HEK293 (cell line): Measurements from ENCODE around the gene SYPL2.

Experiments used
- SCRT2 ChIP-seq: fragments of 450-650 bp; formaldehyde crosslinking; IDR thresholded peaks from 2 replicates; pipeline ENCODE4 v1.5.1; 2016; ENCODE audit warnings: missing biosample characterization, missing genetic modification characterization
- TRIM28 ChIP-seq: IDR thresholded peaks from 2 replicates; pipeline ENCODE4 v1.6.1; 2011; ENCODE audit warnings: low read length, control low read depth, borderline replicate concordance
- ZFHX2 ChIP-seq: fragments of 450-650 bp; formaldehyde crosslinking; conservative IDR thresholded peaks from 2 replicates; pipeline ENCODE4 v1.5.1; 2016; ENCODE audit warnings: missing biosample characterization, missing genetic modification characterization
- ZNF274 ChIP-seq, 2 experiments: fragments of 200-500 bp in 1 of 2; fragments of 450-650 bp in 1 of 2; sonication (Bioruptor generic) in 1 of 2; formaldehyde crosslinking in 1 of 2; IDR thresholded peaks; 2 replicates each; pipeline versions ENCODE4 v1.5.1 to v1.6.1; 2014 to 2016; ENCODE audit warnings: borderline replicate concordance in 1 of 2, inconsistent platforms in 1 of 2, low read length in 1 of 2, missing biosample characterization in 1 of 2, missing genetic modification characterization in 1 of 2

DNA sequence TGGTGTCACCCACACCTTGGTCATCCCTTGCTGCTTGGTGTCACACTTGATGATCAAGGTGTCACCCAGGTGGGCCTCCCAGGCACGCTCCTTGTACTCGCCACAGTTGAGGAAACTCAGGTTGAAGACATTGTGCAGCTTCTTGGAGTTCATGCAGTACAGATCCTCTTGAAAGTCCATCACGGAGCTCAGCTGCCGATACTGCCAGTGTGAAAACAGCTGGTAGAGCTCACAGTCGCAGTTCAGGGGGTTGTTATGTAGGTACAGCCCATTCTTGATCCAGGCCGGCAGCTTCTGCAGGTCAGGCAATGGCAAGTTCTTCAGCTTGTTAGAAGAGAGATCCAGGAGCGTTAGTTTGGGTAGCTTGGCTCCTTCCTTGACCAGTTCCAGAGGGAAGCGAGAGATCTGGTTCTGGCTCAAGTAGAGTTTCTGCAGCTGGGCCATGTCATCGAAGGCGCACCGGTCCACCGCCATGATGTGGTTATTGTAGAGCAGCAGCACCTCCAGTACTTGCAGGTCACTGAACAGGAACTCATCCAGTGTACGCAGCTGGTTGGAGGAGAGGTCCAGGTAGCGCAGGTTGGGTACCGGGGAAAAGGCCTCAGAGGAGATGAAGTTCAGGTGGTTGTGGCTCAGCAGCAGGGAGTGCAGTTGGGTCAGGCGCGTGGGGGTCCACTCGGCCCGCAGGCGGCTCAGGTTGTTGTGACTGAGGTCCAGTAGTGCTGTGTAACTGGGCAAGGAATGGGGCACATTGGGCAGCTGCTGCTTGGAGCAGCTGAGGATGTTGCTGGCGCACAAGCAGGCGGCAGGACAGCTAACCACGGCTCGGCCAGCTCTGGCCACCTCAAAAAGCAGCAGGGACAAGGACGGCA lies 41.9 kb downstream of the SYPL2 start:
- TF ChIP-seq ZNF274 (IDR thresholded peaks at IDR 0.05; ENCODE audit: low read length) (no peak), ZNF274 (tag by site-specific recombination; IDR thresholded peaks at IDR 0.05; ENCODE audit: borderline replicate concordance) (no peak), ZFHX2 (tag by site-specific recombination) (no peak), TRIM28 (no peak), SCRT2 (no peak)
